ENCODE data around the gene ENOX1. TPM values are rescaled to one million over a fixed set of nuclear protein-coding genes. Genes with fewer than 3 reads are reported as not detected.
"Not testable (repeated sequence)": the region's sequence is repeated elsewhere in the genome, so short reads cannot be mapped to it uniquely, and the experiment has no call there.

The ENOX1 gene
- total RNA-seq, 4 donors from 2014 or later = 0.25 to 0.52 (median 0.33) TPM

DNA sequence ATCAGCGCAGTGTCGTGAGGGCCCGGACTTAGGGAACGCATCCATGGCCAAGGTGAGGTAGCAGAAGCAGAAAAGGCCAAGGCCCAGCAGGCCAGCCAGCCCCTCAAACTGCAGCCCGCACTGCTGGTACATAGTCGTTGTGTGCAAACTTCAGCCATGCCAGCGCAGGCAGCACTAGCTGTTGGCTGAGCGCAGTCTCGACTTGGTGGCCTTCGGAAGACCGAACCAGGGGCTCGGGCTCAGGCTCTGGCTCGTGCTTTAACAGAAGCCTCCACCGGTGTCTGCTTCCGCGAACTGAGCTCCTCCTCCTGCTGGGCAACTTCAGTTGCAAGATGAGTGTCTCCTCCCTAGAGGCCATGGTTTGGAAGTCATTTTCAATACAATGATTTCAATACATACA lies 605.9 kb downstream of the ENOX1 start:
- no peak for DNase-seq (ENCODE audit: low spot score in 2 of 2)
- Histone ChIP-seq H3K27ac (no peak overlapping the region), H3K4me1 (no peaks in the 10 kb centered on the region), H3K4me3 (no peak overlapping the region), H3K27me3 (no peaks in the 10 kb centered on the region), H3K9me3 (no peaks in the 10 kb centered on the region), H3K36me3 (no peaks in the 10 kb centered on the region)
- WGBS = 95% methylated on average over 14 of the region's 16 CpGs
- TF ChIP-seq POLR2AphosphoS5 (IDR thresholded peaks at IDR 0.05) (no peak), POLR2A (IDR thresholded peaks at IDR 0.05) (no peak), EP300 (IDR thresholded peaks at IDR 0.05) (no peak)
- TF ChIP-seq, protein P1, sequence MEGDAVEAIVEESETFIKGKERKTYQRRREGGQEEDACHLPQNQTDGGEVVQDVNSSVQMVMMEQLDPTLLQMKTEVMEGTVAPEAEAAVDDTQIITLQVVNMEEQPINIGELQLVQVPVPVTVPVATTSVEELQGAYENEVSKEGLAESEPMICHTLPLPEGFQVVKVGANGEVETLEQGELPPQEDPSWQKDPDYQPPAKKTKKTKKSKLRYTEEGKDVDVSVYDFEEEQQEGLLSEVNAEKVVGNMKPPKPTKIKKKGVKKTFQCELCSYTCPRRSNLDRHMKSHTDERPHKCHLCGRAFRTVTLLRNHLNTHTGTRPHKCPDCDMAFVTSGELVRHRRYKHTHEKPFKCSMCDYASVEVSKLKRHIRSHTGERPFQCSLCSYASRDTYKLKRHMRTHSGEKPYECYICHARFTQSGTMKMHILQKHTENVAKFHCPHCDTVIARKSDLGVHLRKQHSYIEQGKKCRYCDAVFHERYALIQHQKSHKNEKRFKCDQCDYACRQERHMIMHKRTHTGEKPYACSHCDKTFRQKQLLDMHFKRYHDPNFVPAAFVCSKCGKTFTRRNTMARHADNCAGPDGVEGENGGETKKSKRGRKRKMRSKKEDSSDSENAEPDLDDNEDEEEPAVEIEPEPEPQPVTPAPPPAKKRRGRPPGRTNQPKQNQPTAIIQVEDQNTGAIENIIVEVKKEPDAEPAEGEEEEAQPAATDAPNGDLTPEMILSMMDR (IDR thresholded peaks at IDR 0.05) = no peak

DNA sequence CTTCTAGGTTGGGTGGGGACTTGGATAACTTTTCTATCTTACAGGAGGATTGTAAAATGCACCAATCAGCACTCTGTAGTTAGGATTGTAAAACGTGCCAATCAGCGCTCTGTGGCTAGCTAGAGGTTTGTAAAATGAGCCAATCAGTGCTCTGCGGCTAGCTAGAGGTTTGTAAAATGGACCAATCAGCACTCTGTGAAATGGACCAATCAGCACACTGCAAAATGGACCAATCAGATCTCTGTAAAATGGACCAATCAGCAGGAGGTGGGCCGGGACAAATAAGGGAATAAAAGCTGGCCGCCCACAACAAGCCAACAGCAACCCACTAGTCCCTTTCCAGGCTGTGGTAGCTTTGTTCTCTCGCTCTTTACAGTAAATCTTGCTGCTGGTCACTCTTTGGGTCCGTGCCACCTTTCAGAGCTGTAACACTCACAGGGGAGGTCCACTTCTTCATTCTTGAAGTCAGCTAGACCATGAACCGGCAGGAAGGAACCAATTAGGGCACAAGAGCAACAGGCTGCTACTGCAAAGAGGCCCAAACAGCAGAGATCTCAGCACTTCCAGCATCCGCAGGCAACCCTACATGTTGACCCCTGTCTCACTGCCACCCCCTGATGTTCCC lies 606.6 kb downstream of the ENOX1 start:
- Histone ChIP-seq H3K27me3 (no peaks in the 10 kb centered on the region), H3K27ac (no peak overlapping the region), H3K36me3 (no peaks in the 10 kb centered on the region), H3K9me3 (no peaks in the 10 kb centered on the region), H3K4me1 (no peaks in the 10 kb centered on the region), H3K4me3 (no peak overlapping the region)
- WGBS = 96% methylated on average over 9 of the region's 9 CpGs
- no peak for TF ChIP-seq EP300 (IDR thresholded peaks at IDR 0.05)
- TF ChIP-seq POLR2AphosphoS5 (IDR thresholded peaks at IDR 0.05) = no peak
- no peak for TF ChIP-seq POLR2A (IDR thresholded peaks at IDR 0.05)
- TF ChIP-seq, protein P1 (IDR thresholded peaks at IDR 0.05) = no peak
- DNase-seq (ENCODE audit: low spot score in 2 of 2) = no peak

DNA sequence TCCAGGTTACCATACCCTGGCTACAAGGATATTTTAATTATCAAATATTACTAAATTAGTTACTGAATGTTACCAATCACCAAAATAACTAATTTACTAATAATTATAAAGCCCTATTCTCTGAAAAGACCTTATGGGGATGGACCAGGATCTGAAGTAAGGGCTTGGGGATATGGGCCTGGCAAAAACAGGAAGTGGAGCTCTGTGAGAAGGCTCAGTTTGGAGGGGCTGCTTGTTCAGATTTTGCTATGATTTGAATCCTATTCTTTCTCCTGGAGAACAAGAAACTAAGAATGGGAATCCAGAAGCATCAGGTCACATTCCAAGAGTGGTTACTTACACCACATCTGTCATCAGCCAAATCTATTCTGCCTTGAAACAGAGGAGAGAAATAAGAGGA lies 615.3 kb downstream of the ENOX1 start:
- Histone ChIP-seq H3K27ac (no peak overlapping the region), H3K9me3 (no peaks in the 10 kb centered on the region), H3K4me3 (no peak overlapping the region), H3K36me3 (no peaks in the 10 kb centered on the region), H3K27me3 (no peaks in the 10 kb centered on the region), H3K4me1 (no peaks in the 10 kb centered on the region)
- TF ChIP-seq, protein P1 (IDR thresholded peaks at IDR 0.05) = no peak
- no peak for TF ChIP-seq POLR2A (IDR thresholded peaks at IDR 0.05)
- TF ChIP-seq EP300 (IDR thresholded peaks at IDR 0.05) = no peak
- TF ChIP-seq POLR2AphosphoS5 (IDR thresholded peaks at IDR 0.05) = no peak
- DNase-seq (ENCODE audit: low spot score in 2 of 2) = no peak

DNA sequence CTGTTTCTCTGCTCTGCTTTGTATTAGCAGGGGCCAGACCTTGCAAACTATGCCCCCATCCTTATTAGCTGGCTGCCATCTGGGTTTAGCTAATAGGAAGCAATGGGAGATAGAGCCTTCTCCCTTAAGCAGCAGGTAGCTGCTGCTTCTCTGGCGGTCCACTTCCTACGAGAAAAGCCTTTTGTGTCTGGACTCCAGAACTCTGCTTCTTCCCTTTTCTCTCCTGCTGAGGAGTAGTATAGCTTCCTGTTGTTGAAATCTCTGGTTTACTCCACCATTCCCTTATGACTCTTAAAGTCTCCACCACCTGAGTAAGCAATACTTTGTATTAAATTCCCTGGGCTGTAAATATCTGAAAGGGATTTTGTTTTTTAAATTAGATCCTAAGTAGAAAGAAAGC lies 616.3 kb downstream of the ENOX1 start:
- H3K27ac ChIP-seq = no peak overlapping the region
- no peak for DNase-seq (ENCODE audit: low spot score in 2 of 2)
- no peaks in the 10 kb centered on the region for H3K27me3 ChIP-seq
- no peaks in the 10 kb centered on the region for H3K36me3 ChIP-seq
- TF ChIP-seq POLR2AphosphoS5 (IDR thresholded peaks at IDR 0.05) (no peak), POLR2A (IDR thresholded peaks at IDR 0.05) (no peak), EP300 (IDR thresholded peaks at IDR 0.05) (no peak)
- TF ChIP-seq, protein P1 (IDR thresholded peaks at IDR 0.05) = no peak
- no peaks in the 10 kb centered on the region for H3K4me1 ChIP-seq
- H3K9me3 ChIP-seq = no peaks in the 10 kb centered on the region
- WGBS = 87% methylated on average over 2 of the region's 2 CpGs
- H3K4me3 ChIP-seq = no peak overlapping the region

DNA sequence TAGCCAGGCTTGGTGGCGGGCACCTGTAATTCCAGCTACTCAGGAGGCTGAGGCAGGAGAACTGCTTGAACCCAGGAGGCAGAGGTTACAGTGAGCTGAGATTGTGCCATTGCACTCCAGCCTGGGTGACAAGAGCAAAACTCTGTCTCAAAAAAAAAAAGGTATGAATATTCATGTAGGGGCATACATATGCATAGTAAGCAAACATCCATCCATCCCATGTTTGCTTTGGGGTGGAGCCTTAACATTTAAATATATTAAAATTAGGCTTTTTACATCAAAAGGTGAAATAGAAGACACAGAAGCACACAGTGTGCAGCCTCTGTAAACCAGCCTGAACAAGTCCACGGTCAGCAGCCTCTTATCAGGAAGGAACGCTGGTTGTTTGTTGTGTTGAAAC lies 618.3 kb downstream of the ENOX1 start:
- H3K27me3 ChIP-seq; H3K4me1 ChIP-seq; H3K27ac ChIP-seq; H3K4me3 ChIP-seq; H3K36me3 ChIP-seq; DNase-seq (ENCODE audit: low spot score in 2 of 2); H3K9me3 ChIP-seq: not testable (repeated sequence)
- 91% methylated on average over 3 of the region's 3 CpGs for WGBS

DNA sequence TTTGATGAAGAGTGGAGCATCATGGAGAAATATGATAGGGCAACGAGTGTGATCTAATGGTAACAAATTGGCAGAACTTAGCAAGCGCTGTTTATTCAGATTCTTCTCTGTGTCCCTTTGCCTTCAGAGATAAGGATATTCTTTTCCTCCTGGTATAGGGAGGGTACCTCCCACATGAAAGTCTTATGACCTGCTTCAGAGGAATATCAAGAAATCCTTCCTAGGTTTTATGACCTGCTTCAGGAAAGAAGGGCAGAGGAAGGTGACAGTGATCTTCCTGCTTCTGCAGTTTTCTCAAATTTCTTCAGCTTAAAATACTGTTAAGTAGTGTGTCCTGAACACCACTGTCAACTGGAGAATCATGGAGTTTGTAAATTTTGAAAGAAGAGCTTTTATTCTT lies 619.0 kb downstream of the ENOX1 start:
- 78% methylated on average over 2 of the region's 2 CpGs for WGBS
- no peaks in the 10 kb centered on the region for H3K27me3 ChIP-seq
- H3K27ac ChIP-seq = no peak overlapping the region
- H3K36me3 ChIP-seq = no peaks in the 10 kb centered on the region
- H3K4me3 ChIP-seq = no peak overlapping the region
- no peaks in the 10 kb centered on the region for H3K4me1 ChIP-seq
- no peaks in the 10 kb centered on the region for H3K9me3 ChIP-seq
- TF ChIP-seq POLR2AphosphoS5 (IDR thresholded peaks at IDR 0.05) (no peak), EP300 (IDR thresholded peaks at IDR 0.05) (no peak), POLR2A (IDR thresholded peaks at IDR 0.05) (no peak)
- TF ChIP-seq, protein P1 (IDR thresholded peaks at IDR 0.05) = no peak
- no peak for DNase-seq (ENCODE audit: low spot score in 2 of 2)
